Central memory CD4-positive, alpha-beta T cell (primary cell): Measurements from ENCODE around the gene UNKL.
"Not testable (repeated sequence)": the region's sequence is repeated elsewhere in the genome, so short reads cannot be mapped to it uniquely, and the experiment has no call there.

Experiments
- DNase-seq: peaks from one replicate; pipeline ENCODE4 v3.0.0; 2022

Gene UNKL

DNA sequence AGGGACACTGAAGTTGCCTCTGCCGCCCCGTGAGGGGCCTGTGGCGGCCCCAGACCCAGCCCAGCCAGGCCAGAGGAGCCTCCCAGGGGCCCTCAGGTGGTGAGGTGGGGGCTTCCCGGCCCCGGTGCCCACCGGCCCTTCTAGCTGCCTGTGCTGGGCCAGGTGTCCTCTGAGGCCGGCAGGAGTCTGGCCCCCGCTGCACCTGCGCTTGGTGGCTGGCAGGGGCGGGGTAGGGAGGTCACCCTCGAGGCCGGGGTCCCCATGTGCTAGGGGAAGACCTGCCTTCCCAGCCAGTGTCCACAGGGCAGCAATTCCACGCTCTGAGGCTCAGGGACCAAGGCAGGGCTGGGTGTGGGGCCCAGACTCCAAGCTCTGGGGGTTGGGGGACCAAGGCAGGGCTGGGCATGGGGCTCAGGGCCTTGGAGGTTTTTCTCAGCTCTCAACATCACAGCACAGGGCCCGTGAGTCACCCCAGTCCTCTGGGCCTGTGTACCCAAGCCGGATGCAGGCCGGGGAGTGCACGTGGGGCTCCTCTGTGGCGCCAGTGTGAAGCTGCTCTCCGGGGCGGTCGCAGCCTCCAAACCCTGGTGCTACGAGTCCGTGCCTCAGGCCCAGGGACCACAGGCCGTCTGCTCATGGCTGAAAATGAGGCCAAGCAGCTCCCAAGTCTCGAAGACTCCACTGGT lies 31.2 kb upstream of the UNKL start:
- DNase-seq, result no peak

DNA sequence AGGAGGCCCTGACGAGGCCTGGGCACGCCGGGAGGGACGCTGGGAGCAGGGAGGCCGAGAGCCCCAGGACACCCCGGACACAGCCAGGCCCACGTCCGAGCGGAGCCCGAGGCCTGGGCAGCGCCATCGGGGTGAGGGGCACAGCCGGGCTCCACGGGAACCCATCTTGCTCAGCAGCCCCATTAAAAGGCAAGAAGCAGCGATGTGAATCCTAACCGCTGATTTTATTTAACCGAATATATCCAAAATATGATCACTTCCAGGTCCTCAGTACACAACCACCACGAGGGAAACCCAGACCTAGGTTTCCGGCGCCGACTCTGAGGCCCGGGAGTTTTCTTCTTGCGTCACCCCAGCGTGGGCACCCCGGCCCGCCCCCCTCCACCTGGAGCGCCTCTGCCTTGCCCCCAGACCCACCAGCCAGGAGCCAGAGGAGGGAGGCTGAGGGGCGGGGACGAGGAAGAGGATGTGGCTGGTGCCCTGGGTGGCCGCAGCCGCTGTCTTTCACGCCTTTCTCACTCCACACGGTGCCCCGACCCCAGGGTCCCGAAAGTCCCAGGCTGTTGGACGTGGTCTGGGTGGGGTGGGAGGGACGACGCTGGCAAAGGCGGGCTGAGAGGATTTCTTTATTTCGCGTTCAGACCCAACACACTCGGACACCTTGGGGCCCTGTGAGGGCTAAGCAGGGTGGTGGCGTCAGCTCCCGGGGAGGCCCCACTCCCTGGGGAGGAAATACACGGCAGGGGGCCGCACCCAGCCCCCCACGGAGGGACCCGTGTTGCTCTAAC lies 30.4 kb upstream of the UNKL start:
- no peak for DNase-seq

DNA sequence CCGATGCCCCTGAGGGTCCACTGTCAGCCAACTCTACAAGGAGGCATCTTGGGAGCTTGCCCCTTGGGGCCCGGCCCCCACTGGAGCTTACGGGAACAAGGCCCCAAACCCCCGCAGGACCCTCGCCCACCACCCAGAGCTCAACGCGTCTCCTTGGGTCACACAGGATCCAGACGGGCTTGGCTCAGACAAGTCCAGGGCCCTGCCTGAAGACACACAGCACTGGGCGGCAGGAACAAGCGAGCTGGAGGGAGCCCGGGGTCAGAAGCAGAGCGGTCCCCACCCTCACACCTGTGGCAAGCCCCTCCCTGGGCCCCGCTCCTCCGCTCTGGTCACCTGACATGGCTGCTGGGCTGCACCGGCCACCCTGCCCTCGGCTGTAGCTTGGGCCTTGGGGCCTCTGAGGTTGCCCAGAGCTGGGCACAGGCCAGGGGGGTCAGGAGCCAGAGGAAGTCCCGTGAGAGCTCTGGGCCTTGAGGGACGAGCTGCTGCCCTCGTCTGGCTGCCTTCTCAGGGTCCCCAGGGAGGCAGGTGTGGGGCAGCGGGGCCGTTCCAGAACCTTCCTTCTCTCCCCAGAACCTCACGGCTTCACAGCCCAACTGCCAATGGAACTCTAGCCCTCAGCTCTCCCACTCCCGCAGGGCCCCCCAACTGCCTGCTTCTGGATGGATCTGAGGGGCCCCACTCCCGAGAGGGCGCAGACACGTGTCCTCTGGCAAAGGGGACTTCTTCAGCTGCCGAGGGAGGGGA lies 29.7 kb upstream of the UNKL start, which contains the start of gene CCDC154:
Gene CCDC154, minus strand, starts transcription at position 577 of the 750 bp plus-strand sequence. Its CDS starts 234 bp downstream, at position 343.
- DNase-seq, result no peak

DNA sequence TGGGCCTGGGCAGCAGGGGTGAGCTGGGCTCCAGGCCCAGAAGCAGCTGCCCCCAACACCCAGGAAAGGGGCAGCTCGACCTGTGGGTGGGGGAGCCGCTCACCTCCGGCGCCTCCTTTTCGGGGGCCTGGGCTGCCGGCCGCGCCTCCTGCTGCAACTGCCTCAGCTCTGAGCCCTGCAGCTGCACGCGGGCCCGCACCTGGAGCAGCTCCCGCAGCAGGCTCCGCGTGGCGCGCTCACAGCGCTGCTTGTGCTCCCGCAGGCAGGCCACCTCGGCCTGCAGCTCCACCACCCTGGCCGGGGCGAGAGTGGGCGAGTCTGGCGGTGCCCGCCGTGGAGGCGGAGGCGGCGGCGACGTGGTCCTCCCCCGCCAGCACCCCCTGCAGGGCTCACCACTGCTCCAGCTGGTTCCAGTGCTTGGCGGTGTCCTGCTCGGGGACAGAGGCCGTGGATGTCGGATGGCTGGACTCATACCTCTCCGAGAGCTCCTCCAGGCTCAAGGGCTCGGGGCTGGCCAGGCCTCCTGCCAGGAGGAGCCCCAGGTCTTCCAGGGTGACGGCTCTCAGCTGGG lies 29.0 kb upstream of the UNKL start:
- no peak for DNase-seq

DNA sequence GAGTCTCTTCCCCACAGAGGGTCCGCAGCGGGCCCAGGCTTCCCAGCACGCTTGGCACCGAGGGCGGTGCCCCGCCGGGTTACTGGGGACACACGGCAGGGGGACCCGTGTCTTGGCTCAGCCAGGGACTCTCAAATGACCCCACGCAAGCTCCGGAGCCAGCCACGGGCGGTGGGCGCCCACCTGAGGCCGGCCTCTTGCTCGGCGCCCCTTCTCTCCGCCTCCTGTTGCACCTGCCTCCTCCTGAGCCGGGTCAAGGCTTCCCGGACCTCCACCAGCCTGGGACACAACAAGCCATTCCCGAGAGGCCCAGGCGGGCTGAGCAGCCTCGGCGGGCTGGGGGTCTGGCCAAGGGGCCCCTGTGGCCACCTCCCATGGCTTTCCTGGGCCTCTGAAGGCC lies 28.2 kb upstream of the UNKL start:
- DNase-seq, result no peak

DNA sequence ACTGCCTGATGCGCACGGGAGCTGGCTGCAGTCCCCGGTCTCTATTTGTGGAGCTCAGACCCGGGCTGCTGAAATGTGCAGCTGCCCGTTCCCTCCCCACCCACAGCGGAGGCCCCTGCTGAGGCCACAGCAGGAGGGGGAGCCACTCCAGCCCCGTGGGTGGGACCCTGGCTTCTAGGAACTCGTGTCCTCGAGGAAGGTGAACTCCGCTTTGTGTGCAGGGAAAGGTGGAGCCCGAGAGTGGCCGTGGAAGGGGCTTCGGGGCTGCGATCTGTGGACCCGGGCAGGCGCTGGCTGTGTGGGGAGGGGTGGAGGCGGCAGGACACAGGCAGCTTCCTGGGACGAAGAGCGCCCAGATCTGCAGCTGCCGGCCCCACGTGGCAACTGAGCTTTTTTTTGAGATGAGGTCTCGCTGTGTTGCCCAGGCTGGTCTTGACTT lies 26.9 kb upstream of the UNKL start:
- no peak for DNase-seq

- DNase-seq, result not testable (repeated sequence)
These were observed 25.2 kb upstream of the UNKL start for GRCh38 chr16:1439699-1440074.

DNA sequence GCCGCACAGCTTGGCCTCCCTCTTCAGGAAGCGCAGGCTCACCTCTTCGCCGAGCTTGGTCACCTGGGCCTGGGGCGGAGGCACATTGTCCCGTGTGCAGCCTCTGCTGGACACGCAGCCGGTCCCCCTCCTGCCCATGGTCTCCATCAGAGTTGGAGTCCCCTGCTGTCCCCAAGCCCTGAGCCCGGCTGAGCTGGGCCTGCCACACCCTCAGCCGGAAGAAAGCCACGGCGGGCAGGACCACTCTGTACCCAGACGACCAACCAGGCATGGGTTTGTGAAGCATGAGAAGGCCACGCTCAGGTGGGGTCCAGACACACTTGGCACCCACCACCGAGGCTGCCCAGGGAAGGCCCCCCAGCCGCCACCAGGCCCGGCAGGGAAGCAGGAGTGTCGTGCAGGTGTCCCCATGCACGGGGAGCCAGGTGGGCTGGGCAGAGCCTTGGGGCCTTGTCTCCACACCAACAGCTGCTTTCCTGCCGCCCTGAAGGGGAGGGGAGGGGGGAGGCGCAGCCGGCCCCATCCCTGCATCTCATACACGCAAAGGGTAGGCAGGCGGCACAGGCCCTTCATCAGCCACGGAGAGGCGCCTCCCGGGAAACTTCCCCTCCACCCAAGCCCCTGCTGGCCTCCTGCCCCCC lies 24.7 kb upstream of the UNKL start:
- DNase-seq, result no peak

DNA sequence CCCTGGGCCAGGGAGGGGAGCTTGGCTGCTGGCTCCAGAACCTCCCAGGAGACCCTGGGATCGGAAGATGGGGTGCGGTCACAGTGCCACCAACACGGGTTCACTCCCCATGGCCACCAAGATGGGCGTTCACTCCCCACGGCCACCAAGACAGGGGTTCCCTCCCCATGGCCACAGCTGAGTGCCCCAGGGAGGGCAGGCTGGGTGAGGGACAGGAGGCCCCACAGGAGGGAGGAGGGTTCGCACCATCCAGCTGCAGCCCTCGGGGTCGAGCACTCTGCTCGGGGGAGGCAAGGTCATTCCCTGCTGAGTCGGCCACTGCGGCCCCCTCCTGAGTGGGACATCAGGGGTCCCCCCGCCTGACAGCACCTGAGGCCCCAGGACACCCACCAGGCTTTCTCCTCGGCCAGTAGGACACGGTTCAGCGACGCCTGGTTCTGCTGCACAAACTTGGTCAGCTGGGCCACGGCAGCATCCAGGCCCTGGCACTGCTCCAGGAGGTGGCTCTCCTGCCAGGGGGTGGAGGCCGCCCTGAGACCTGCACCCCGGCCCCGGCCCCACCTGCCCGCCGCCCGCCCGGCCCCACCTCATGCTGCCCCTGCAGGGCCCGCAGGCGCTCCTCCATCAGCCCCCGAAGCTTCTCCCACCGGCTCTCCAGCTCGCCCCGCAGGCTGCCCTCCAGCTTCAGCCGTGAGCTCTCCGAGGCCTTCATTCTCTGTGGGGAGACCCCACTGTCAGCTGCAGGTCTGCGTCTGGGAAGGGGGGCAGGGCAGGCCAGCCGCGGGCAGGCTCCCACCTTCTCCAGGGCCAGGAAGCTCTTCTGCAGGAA lies 23.9 kb upstream of the UNKL start:
- DNase-seq, result no peak

DNA sequence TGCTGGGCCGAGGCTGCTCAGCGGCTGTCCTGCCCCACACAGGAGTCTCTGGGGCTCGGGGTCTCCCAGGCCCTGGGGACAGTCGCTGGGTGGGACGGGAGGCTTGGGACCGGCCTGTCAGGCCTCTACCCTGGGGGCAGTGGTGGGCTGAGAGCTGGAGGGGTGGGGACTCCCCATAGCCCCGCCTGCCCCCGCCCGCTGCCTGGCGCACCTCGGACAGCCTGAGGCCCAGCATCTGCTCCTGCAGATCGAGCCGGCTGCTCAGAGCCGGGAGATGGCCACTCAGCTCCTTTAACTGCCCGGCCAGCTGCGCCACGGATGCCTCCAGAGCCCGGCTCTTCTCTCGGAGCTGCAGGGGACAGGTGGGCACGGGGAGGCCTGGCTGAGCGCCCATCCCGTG lies 23.1 kb upstream of the UNKL start:
- DNase-seq, result no peak

DNA sequence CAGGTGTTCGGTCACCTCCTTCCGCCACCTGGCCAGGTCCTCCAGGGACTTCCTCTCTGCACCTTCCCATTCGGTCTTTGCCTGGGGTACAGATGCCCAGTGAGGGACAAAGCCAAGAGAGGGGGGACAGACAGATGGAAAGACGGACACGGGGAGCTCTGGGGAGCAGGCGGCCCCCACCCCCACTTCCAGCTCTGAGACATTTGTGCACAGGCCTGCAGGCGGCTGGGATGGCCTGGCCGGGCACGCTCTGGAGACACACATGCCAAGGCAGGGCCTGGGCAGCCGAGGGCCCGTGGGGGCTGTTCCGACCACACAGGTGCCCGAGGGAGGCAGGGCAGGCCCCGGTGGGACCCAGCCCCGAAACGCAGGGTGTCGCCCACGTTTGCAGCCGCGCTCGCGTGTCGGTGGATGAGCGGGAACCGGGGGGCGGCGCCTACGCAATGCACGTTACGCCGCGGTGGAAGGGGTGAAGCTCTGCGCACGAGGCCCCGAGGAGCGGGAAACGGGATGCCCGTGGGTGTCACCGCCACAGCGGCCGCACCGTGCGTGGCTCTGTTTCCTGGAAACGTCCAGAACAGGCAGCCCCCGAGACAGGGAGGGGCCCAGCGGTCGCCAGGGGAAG lies 22.3 kb upstream of the UNKL start:
- no peak for DNase-seq

- DNase-seq, result no peak
These were observed 21.6 kb upstream of the UNKL start for GRCh38 chr16:1435921-1436697.

GRCh38 chr16:1434644-1435592 lies 20.4 kb upstream of the UNKL start:
- DNase-seq, result no peak

- DNase-seq, result no peak
These were observed 19.3 kb upstream of the UNKL start for GRCh38 chr16:1433756-1434155.

DNA sequence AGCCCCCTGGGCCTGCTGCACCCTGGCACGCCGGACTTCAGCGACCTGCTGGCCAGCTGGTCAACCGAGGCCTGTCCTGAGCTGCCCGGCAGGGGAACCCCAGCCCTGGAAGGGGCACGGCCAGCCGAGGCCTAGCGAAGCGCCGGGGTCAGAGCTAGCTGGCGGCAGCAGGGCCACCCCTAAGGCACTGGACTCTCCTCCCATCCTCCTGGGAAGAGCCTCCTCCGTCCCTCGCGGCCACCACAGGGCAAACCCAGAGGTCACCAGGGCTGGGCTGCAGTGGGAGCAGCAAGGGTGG lies 18.7 kb upstream of the UNKL start:
- no peak for DNase-seq

- no peak for DNase-seq
These were observed 18.1 kb upstream of the UNKL start for GRCh38 chr16:1432388-1433262.

DNA sequence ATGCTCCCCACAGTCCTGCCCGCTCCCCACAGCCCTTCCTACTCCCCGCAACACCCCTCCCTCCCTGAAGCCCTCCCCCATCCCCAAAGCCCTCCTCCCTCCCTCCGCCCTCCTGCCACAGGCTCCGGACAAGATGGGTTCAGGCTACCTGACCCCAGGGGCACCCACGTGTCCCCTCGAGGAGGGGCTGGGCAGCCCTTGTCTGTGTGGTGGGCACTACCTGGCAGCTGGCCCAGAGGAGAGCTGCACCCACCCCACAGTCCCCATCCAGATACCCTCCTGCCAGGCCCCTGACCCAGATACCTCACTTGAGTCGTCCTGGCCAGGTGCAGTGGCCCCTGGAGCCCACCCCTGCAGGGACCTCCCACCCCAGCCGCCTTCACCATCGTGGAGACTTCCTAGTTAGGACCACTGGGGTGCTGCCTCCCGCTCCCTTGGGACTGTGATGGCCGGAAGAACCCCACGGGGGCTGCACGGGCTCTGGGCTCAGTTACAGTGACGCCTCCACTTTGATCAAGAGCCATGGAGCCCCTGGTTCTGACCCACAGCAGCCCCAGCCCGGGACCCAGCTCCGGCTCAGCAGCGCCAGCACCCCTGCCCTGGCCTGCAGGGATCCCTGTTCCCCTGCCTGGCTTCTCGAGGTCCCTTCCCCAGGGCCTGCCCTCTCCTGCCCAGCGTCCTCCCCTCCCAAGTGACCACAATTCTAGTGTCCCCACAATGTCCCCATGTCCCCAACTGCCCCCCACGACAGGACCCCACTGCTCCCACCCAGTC lies 17.2 kb upstream of the UNKL start:
- no peak for DNase-seq
